ENCODE data around the gene MINDY4. TPM values are rescaled to one million over a fixed set of nuclear protein-coding genes. Genes with fewer than 3 reads are reported as not detected.

The MINDY4 gene
- total RNA-seq, 1 experiment from 2014 or later, result 2.1 TPM

GRCh38 chr7:30924624-30925023 lies 153.4 kb downstream of the MINDY4 start:
- Histone ChIP-seq H3K9me3 (0 out of 2 replicates have a peak, but pooled peaks cover 3% of the 10 kb centered on the region), H3K27me3 (replicated peaks; ENCODE audit: control insufficient read depth, insufficient read depth, low read length) (no peaks in the 10 kb centered on the region), H3K4me1 (no peaks in the 10 kb centered on the region), H3K36me3 (ENCODE audit: control insufficient read depth, insufficient read depth, low read length) (no peaks in the 10 kb centered on the region), H3K4me3 (ENCODE audit: low read depth, low read length) (no peak overlapping the region)
- intact Hi-C loops (cut with micrococcal nuclease; ENCODE audit: unreplicated experiment), result no loop called here
- H3K9me3 Mint-ChIP-seq (ENCODE audit: unreplicated experiment), result no peaks in the 10 kb centered on the region
- H3K36me3 Mint-ChIP-seq (ENCODE audit: insufficient read depth, unreplicated experiment), result no peaks in the 10 kb centered on the region
- no TSS peak for BruUV-seq (replicated peaks)
- CTCF ChIA-PET, result interaction anchor here (0.5 to 1.1 kb wide), 3 partner anchors 11 to 128 kb away, joined by 3 to 5 read pairs (median 3); no protein-coding TSS in a partner anchor
- TF ChIP-seq CTCF (IDR thresholded peaks at IDR 0.05; ENCODE audit: insufficient read depth in 1 of 2, low read depth in 1 of 2, low read length in 1 of 2, severe bottlenecking in 1 of 2, unreplicated experiment in 1 of 2), result no peak
- peak in 1 of 2 experiments; percentile 25 for DNase-seq
- no peaks in the 10 kb centered on the region for H3K27me3 Mint-ChIP-seq (ENCODE audit: insufficient read depth, unreplicated experiment)
- no peak overlapping the region for H3K4me3 Mint-ChIP-seq (ENCODE audit: unreplicated experiment)
- POLR2A ChIA-PET, result no interaction called here
- no peak overlapping the region for H3K27ac Mint-ChIP-seq (ENCODE audit: unreplicated experiment)
- no peaks in the 10 kb centered on the region for H3K4me1 Mint-ChIP-seq (ENCODE audit: low read depth, unreplicated experiment)

- H3K36me3 ChIP-seq (ENCODE audit: control insufficient read depth, insufficient read depth, low read length), result no peaks in the 10 kb centered on the region
- Mint-ChIP-seq H3K4me1 (ENCODE audit: low read depth, unreplicated experiment) (no peaks in the 10 kb centered on the region), H3K36me3 (ENCODE audit: insufficient read depth, unreplicated experiment) (no peaks in the 10 kb centered on the region), H3K27ac (ENCODE audit: unreplicated experiment) (no peak overlapping the region), H3K9me3 (ENCODE audit: unreplicated experiment) (no peaks in the 10 kb centered on the region), H3K4me3 (ENCODE audit: unreplicated experiment) (no peak overlapping the region), H3K27me3 (ENCODE audit: insufficient read depth, unreplicated experiment) (no peaks in the 10 kb centered on the region)
- no TSS peak for BruUV-seq (replicated peaks)
- H3K9me3 ChIP-seq, result 0 out of 2 replicates have a peak, but pooled peaks cover 3% of the 10 kb centered on the region
- H3K27me3 ChIP-seq (replicated peaks; ENCODE audit: control insufficient read depth, insufficient read depth, low read length), result no peaks in the 10 kb centered on the region
- intact Hi-C loops (cut with micrococcal nuclease; ENCODE audit: unreplicated experiment), result no loop called here
- DNase-seq, result no peak
- CTCF ChIA-PET, result interaction anchor here (0.5 to 1.1 kb wide), 3 partner anchors 11 to 129 kb away, joined by 3 to 5 read pairs (median 3); no protein-coding TSS in a partner anchor
- POLR2A ChIA-PET, result no interaction called here
- no peaks in the 10 kb centered on the region for H3K4me1 ChIP-seq
- no peak for TF ChIP-seq CTCF (IDR thresholded peaks at IDR 0.05; ENCODE audit: insufficient read depth in 1 of 2, low read depth in 1 of 2, low read length in 1 of 2, severe bottlenecking in 1 of 2, unreplicated experiment in 1 of 2)
- no peak overlapping the region for H3K4me3 ChIP-seq (ENCODE audit: low read depth, low read length)
Observed at GRCh38 chr7:30925117-30925516, 153.9 kb downstream of the MINDY4 start.

- no peaks in the 10 kb centered on the region for H3K27me3 Mint-ChIP-seq (ENCODE audit: insufficient read depth, unreplicated experiment)
- H3K4me1 Mint-ChIP-seq (ENCODE audit: low read depth, unreplicated experiment), result no peaks in the 10 kb centered on the region
- H3K9me3 Mint-ChIP-seq (ENCODE audit: unreplicated experiment), result no peaks in the 10 kb centered on the region
- ChIA-PET CTCF (no interaction called here), POLR2A (no interaction called here)
- no peak overlapping the region for H3K4me3 Mint-ChIP-seq (ENCODE audit: unreplicated experiment)
- H3K27ac Mint-ChIP-seq (ENCODE audit: unreplicated experiment), result no peak overlapping the region
- Histone ChIP-seq H3K36me3 (ENCODE audit: control insufficient read depth, insufficient read depth, low read length) (no peaks in the 10 kb centered on the region), H3K9me3 (0 out of 2 replicates have a peak, but pooled peaks cover 3% of the 10 kb centered on the region), H3K27me3 (replicated peaks; ENCODE audit: control insufficient read depth, insufficient read depth, low read length) (no peaks in the 10 kb centered on the region), H3K4me3 (ENCODE audit: low read depth, low read length) (no peak overlapping the region), H3K4me1 (no peaks in the 10 kb centered on the region)
- TF ChIP-seq CTCF (IDR thresholded peaks at IDR 0.05; ENCODE audit: insufficient read depth in 1 of 2, low read depth in 1 of 2, low read length in 1 of 2, severe bottlenecking in 1 of 2, unreplicated experiment in 1 of 2), result no peak
- no peaks in the 10 kb centered on the region for H3K36me3 Mint-ChIP-seq (ENCODE audit: insufficient read depth, unreplicated experiment)
- no TSS peak for BruUV-seq (replicated peaks)
- intact Hi-C loops (cut with micrococcal nuclease; ENCODE audit: unreplicated experiment), result no loop called here
- no peak for DNase-seq
Observed at GRCh38 chr7:30925913-30926312, 154.7 kb downstream of the MINDY4 start.
